ENCODE results near the gene MMP15. TPM values are rescaled to one million over a fixed set of nuclear protein-coding genes. Genes with fewer than 3 reads are reported as not detected.

The MMP15 gene
- total RNA-seq, 4 donors from 2014 or later: 2.0 to 12.8 (median 8.0) TPM

DNA sequence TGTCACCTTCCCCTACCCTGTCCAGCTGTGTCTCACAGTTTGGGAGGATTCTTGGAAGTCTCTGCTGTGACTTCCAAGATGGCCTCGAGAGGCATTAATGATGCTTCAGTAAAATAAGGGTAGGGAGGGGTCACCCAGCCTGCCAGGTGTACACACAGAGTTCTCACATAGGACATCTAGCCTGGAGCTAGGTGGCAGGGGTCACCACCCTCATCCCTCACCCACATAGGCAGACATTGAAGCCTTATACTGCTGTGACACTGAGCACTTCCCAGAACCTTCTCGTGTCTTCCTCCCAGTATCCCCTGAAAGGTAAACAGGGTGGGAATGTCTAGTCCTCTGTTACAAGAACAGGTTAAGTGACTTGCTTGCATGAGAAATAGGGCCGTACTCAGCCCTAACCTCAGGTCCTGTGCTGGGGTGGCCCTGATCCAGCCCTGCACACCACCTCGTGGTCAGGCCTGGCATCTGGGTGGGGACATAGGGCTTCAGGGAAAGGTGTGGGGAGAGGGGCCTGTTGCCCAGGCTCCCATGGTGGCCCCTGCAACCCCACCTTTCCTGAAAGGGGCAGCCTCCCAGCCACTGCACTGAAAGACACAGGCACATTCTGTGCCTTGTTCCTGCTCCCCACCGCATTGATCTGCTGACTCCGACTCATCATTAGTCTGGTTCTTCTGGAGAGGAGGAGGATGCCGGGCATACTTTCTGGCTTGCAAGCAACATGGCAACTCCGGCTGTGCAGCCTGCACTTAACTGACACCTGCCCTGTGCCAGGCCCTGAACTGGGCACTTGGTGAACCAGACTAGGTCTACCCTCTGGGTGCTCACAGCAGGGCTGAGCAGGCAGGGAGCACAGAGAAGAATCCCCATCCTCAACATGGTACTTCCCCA is 3.6 kb upstream of the MMP15 start:
- WGBS, 2 donors (ENCODE audit: low coverage in 1 of 2): 20 to 100% methylated on average over 1 of the region's 8 CpGs
- peaks cover 0 to 34% of the 10 kb centered on the region in 2 donors for H3K36me3 ChIP-seq
- H3K27ac ChIP-seq: peak overlapping the region in 3 of 4 donors; percentile 63 to 78 (median 75)
- TF ChIP-seq EP300 (IDR thresholded peaks at IDR 0.05) (no peak), POLR2A (IDR thresholded peaks at IDR 0.05) (no peak), POLR2AphosphoS5 (IDR thresholded peaks at IDR 0.05) (no peak)
- TF ChIP-seq, protein P1, sequence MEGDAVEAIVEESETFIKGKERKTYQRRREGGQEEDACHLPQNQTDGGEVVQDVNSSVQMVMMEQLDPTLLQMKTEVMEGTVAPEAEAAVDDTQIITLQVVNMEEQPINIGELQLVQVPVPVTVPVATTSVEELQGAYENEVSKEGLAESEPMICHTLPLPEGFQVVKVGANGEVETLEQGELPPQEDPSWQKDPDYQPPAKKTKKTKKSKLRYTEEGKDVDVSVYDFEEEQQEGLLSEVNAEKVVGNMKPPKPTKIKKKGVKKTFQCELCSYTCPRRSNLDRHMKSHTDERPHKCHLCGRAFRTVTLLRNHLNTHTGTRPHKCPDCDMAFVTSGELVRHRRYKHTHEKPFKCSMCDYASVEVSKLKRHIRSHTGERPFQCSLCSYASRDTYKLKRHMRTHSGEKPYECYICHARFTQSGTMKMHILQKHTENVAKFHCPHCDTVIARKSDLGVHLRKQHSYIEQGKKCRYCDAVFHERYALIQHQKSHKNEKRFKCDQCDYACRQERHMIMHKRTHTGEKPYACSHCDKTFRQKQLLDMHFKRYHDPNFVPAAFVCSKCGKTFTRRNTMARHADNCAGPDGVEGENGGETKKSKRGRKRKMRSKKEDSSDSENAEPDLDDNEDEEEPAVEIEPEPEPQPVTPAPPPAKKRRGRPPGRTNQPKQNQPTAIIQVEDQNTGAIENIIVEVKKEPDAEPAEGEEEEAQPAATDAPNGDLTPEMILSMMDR (IDR thresholded peaks at IDR 0.05): no peak
- H3K4me1 ChIP-seq: peaks cover 0 to 67% (median 21%) of the 10 kb centered on the region in 3 donors
- no peak for ATAC-seq
- H3K4me3 ChIP-seq: no peak overlapping the region
- H3K9me3 ChIP-seq: no peaks in the 10 kb centered on the region
- H3K27me3 ChIP-seq: no peaks in the 10 kb centered on the region

DNA sequence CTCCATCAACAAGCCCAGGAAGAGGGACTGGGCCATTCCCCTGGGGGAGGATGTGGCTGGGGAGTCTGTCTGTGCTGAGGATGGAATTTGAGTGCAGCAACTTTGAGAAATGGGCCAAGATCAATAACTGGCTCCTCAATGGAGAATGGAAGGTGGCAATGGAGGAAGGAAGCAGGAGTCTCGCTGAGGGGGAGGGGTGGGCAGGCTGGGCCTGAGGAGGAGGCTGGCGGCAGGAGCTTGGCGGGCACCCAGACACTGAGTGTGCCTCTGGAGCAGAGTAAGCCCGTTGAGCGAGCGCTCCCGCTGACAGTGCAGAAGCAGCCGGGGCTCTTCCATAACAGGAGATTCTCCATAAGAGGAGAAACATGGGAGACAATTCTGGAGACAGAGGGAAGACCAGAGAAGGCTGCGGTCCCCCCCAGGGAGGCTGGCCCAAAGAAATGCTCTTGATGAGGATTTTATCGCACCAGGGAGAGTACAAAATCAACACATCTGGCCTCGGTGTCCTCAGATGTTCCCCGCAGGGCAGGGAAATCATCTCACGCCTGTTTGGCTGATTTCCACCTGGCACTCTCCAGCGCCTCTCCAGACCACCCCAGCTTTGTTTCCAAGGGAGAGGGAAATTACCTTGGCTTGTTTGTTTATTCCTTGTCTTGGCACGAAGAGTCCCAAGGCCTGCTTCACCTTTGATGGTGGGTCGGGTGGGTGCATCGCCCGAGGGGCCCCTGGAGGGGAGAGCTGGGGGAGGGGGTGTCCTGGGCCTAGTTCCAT is 2.8 kb upstream of the MMP15 start:
- peak; percentile 65 for ATAC-seq
- H3K27ac ChIP-seq: peak overlapping the region in 3 of 4 donors; percentile 63 to 78 (median 75)
- H3K36me3 ChIP-seq: peaks cover 0 to 25% of the 10 kb centered on the region in 2 donors
- H3K4me3 ChIP-seq: no peak overlapping the region
- peaks cover 0 to 76% (median 29%) of the 10 kb centered on the region in 3 donors for H3K4me1 ChIP-seq
- WGBS, 2 donors (ENCODE audit: low coverage in 1 of 2): 0 to 13% methylated on average over 1 to 6 of the region's 18 CpGs
- TF ChIP-seq POLR2AphosphoS5 (IDR thresholded peaks at IDR 0.05): no peak
- H3K27me3 ChIP-seq: no peaks in the 10 kb centered on the region
- H3K9me3 ChIP-seq: no peaks in the 10 kb centered on the region

- 30 to 77% methylated on average over 6 to 16 of the region's 57 CpGs for WGBS, 2 donors (ENCODE audit: low coverage in 1 of 2)
- peaks cover 0 to 92% (median 31%) of the 10 kb centered on the region in 3 donors for H3K4me1 ChIP-seq
- H3K27ac ChIP-seq: peak overlapping the region in 3 of 4 donors; percentile 83 to 89 (median 89)
Measured at GRCh38 chr16:58024486-58025350, 836 bp upstream of the MMP15 start.

DNA sequence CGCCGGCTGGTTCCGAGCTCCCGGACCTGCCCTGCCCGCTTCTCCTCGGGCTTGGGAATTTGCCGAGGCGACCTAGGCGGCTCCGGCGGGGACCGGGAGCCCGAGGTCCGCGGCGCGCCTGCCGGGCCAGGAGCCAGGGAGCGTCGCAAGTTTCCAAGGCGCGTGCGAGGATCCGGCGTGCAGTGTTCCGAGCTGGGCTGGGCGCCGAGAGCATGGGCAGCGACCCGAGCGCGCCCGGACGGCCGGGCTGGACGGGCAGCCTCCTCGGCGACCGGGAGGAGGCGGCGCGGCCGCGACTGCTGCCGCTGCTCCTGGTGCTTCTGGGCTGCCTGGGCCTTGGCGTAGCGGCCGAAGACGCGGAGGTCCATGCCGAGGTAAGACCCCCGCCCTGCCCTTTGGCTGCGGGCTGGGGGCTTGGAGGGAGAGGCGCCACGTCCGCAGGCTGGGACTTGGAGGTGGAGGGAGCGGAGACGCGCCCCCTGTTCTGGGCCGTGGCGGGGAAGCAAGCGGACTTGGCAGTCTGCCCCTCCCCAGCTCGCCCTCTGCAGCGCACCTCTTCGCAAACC is 668 bp downstream of the MMP15 start:
- TF ChIP-seq, protein P1 (IDR thresholded peaks at IDR 0.05): peak in 2 of 4 experiments; percentile 11 to 22
- no peak for TF ChIP-seq POLR2AphosphoS5 (IDR thresholded peaks at IDR 0.05)
- no peaks in the 10 kb centered on the region for H3K27me3 ChIP-seq
- peak overlapping the region; percentile 52 to 89 (median 86) for H3K27ac ChIP-seq
- H3K36me3 ChIP-seq: no peaks in the 10 kb centered on the region
- whole genome bisulfite sequencing, 2 donors (ENCODE audit: low coverage in 1 of 2): no CpG with 5 or more reads among the region's 65 CpGs
- H3K4me3 ChIP-seq: peak overlapping the region; percentile 68 to 84
- peaks cover 0 to 93% (median 31%) of the 10 kb centered on the region in 3 donors for H3K4me1 ChIP-seq
- H3K9me3 ChIP-seq: no peaks in the 10 kb centered on the region
- ATAC-seq: peak; percentile 40

More at GRCh38 chr16:58024486-58025350, 836 bp upstream of the MMP15 start:
- Histone ChIP-seq H3K36me3 (peaks cover 0 to 5% of the 10 kb centered on the region in 2 donors), H3K9me3 (no peaks in the 10 kb centered on the region), H3K27me3 (no peaks in the 10 kb centered on the region), H3K4me3 (peak overlapping the region; percentile 68 to 84)
- ATAC-seq: no peak
- no peak for TF ChIP-seq POLR2AphosphoS5 (IDR thresholded peaks at IDR 0.05)
- TF ChIP-seq EP300 (IDR thresholded peaks at IDR 0.05): no peak
- no peak for TF ChIP-seq POLR2A (IDR thresholded peaks at IDR 0.05)
- TF ChIP-seq, protein P1 (IDR thresholded peaks at IDR 0.05): no peak
